PC-3 (cell line): ENCODE measurements around the gene EID2. TPM values are rescaled to one million over a fixed set of nuclear protein-coding genes. Genes with fewer than 3 reads are reported as not detected.
A peak's percentile ranks its signal among the peaks of the same experiment; 100 is the strongest.

Experiments used
- ATAC-seq: fragments of 200-7000 bp; cut with Tn5 transposase; 2 replicates; pipeline ENCODE4 v1.9.1; 2020; ENCODE audit warnings: mild to moderate bottlenecking, moderate library complexity
- BruUV-seq: library from RNA; stranded (reverse); fragments of 400-500 nt; replicated peaks from 2 replicates; lab custom pipeline; 2021; lab: Mats Ljungman, UMichigan
- CTCF ChIA-PET: fragments of 300-600 bp; sonication (Branson Sonifier 250); formaldehyde crosslinking; loops from one replicate; lab custom pipeline; 2022; ENCODE audit warnings: antibody characterized with exemption; lab: Charles Lee
- POLR2A ChIA-PET: fragments of 300-600 bp; sonication (Branson Sonifier 250); formaldehyde crosslinking; loops from one replicate; lab custom pipeline; 2022; ENCODE audit warnings: antibody characterized with exemption; ENCODE audit not compliant: unreplicated experiment; lab: Charles Lee
- DNase-seq: peaks from one replicate; pipeline ENCODE4 v3.0.0-alpha.2; 2015
- H2AFZ ChIP-seq: fragments of 300-600 bp; sonication (generic); 2 replicates; pipeline ENCODE4 v1.6.0; 2016; ENCODE audit warnings: antibody characterized with exemption, low read length
- H3F3A ChIP-seq: fragments of 300-600 bp; sonication (generic); one replicate; pipeline ENCODE4 v1.6.0; 2017; ENCODE audit warnings: antibody characterized with exemption, low read length, control low read depth, mild to moderate bottlenecking; ENCODE audit not compliant: unreplicated experiment
- H3K27ac ChIP-seq: fragments of 300-600 bp; sonication (generic); 2 replicates; pipeline ENCODE4 v1.5.1; 2016; ENCODE audit warnings: mild to moderate bottlenecking, low read length
- H3K27me3 ChIP-seq: fragments of 300-600 bp; sonication (generic); 2 replicates; pipeline ENCODE4 v1.6.1; 2016; ENCODE audit warnings: low read length, mixed read lengths
- H3K36me3 ChIP-seq: fragments of 300-600 bp; sonication (generic); 2 replicates; pipeline ENCODE4 v1.6.1; 2016; ENCODE audit warnings: low read depth, mixed run types, low read length, mixed read lengths
- H3K4me1 ChIP-seq: fragments of 300-600 bp; sonication (generic); 2 replicates; pipeline ENCODE4 v1.5.1; 2016; ENCODE audit warnings: low read length; ENCODE audit not compliant: insufficient read depth
- H3K4me2 ChIP-seq: fragments of 300-600 bp; sonication (generic); 2 replicates; pipeline ENCODE4 v1.6.0; 2016; ENCODE audit warnings: low read length
- H3K4me3 ChIP-seq: fragments of 300-600 bp; sonication (generic); 2 replicates; pipeline ENCODE4 v1.5.1; 2016; ENCODE audit warnings: mild to moderate bottlenecking, low read length, mixed read lengths
- H3K79me2 ChIP-seq: fragments of 300-600 bp; sonication (generic); 2 replicates; pipeline ENCODE4 v1.6.1; 2017; ENCODE audit warnings: low read length, mixed read lengths
- H3K9ac ChIP-seq: fragments of 300-600 bp; sonication (generic); 2 replicates; pipeline ENCODE4 v1.6.0; 2016; ENCODE audit warnings: mild to moderate bottlenecking, low read length
- H3K9me2 ChIP-seq: fragments of 300-600 bp; sonication (generic); replicated peaks from 2 replicates; pipeline ENCODE4 v1.6.1; 2016; ENCODE audit warnings: mixed run types, low read length, mixed read lengths
- H3K9me3 ChIP-seq: fragments of 300-600 bp; sonication (generic); 2 replicates; pipeline ENCODE4 v1.6.1; 2016; ENCODE audit warnings: low read length, mixed read lengths
- H4K20me1 ChIP-seq: fragments of 300-600 bp; sonication (generic); 2 replicates; pipeline ENCODE4 v1.6.1; 2016; ENCODE audit warnings: low read length, mixed read lengths
- CTCF ChIP-seq: fragments of 300-600 bp; sonication (generic); conservative IDR thresholded peaks from 2 replicates; pipeline ENCODE4 v1.5.1; 2017; ENCODE audit warnings: antibody characterized with exemption, low read depth, mild to moderate bottlenecking, low read length
- EZH2 ChIP-seq: fragments of 300-600 bp; sonication (generic); IDR thresholded peaks from one replicate; pipeline ENCODE4 v1.6.1; 2017; ENCODE audit warnings: antibody characterized with exemption, mild to moderate bottlenecking, low read length; ENCODE audit not compliant: unreplicated experiment
- EZH2phosphoT487 ChIP-seq: fragments of 300-600 bp; sonication (generic); IDR thresholded peaks from 2 replicates; pipeline ENCODE4 v1.6.1; 2018; ENCODE audit warnings: mild to moderate bottlenecking, antibody characterized with exemption, low read length, borderline replicate concordance
- intact Hi-C: fragments of 100-400 bp; cut with micrococcal nuclease; formaldehyde crosslinking; loops from 2 replicates; pipeline ENCODE4 v1.9.0; 2023
- total RNA-seq: library from RNA; depleted of rRNA; stranded (reverse); fragments of >200 nt; gene quantifications from 2 replicates; pipeline ENCODE4 v1.2.3, GENCODE V29; 2014

The EID2 gene
- total RNA-seq, 1 experiment from 2014 or later: 11.3 TPM

DNA sequence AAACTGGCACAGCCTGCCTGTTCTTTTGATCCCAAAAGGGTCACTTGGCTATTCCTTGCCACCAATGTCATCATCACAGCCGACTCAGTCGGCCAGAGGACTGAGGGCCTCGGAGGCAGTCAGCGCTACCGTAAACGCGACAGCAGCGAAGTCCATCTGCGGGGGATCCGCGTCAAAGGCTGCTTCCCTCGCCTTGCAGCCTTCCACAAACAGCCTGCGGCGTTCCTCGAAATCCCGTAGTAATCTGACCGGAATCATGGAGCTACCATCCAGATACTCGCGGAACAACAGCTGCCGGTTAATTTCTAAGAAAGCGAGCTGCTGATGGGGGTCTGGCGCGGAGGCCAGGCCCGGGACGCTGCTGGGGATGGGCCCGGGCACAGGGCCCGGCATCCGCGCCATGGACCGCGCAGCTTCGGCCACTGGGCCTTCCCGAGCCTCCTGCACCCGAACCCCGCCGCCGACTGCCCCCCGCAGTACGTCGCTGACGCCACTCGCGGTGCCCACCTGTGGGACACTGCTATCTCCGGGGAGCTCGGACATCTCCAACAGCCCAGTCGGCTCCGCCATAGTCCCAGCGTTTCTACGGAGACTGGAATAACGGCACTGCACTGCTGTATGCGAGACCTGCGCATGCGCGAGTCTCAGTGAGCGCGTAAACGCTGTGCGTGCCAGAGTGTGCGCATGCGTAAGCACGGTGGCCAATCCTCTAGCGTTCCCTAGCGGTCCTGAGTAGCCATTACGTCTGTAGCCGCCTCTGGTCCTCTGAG lies 7.5 kb downstream of the EID2 start, which contains the start of gene EID2B:
Gene EID2B, minus strand, starts transcription at position 620 of the 770 bp plus-strand sequence. Its CDS starts 50 bp downstream, at position 570.
- no peak for TF ChIP-seq EZH2
- TF ChIP-seq CTCF: peak; percentile 83
- no peak for TF ChIP-seq EZH2phosphoT487
- Histone ChIP-seq H3F3A (no peaks in the 10 kb centered on the region), H3K27ac (no peak within 1 kb of the TSS), H3K9me3 (no peaks in the 10 kb centered on the region), H3K9ac (peak within 1 kb of the TSS; percentile 74), H3K79me2 (peaks cover 15% of the 10 kb centered on the region), H3K4me3 (peak within 1 kb of the TSS; percentile 89), H3K9me2 (no peaks in the 10 kb centered on the region), H3K27me3 (no peaks in the 10 kb centered on the region), H4K20me1 (no peaks in the 10 kb centered on the region), H3K36me3 (no peaks in the 10 kb centered on the region), H3K4me1 (peaks cover 4% of the 10 kb centered on the region; the same call in 1 of the 2 replicates), H2AFZ (peak within 1 kb of the TSS; percentile 91), H3K4me2 (peak within 1 kb of the TSS; percentile 96)
- BruUV-seq: TSS peak; percentile 62
- DNase-seq: peak; percentile 95
- intact Hi-C loops: loop anchor here (1.0 to 10.0 kb wide), 3 partner anchors 35 to 92 kb away; partner anchors contain the start of gene DLL3
- peak; percentile 94 for ATAC-seq
- CTCF ChIA-PET: interaction anchor here (0.6 to 1.4 kb wide), 3 partner anchors 34 to 92 kb away, joined by 3 to 7 read pairs (median 4); partner anchors contain the start of gene SUPT5H
- POLR2A ChIA-PET: interaction anchor here (0.6 to 0.7 kb wide), 2 partner anchors 96 to 261 kb away, joined by 5 to 7 read pairs; partner anchors contain the start of gene RPS16

GRCh38 chr19:39531834-39532232 lies 8.1 kb downstream of the EID2 start:
- ChIA-PET CTCF (interaction anchor here (0.6 to 1.4 kb wide), 2 partner anchors 87 to 91 kb away, joined by 4 to 7 read pairs; partner anchors contain the start of gene SUPT5H), POLR2A (interaction anchor here (0.7 kb wide), 1 partner anchor 261 kb away, joined by 7 read pairs; no protein-coding TSS in a partner anchor)
- intact Hi-C loops: loop anchor here (1.0 to 10.0 kb wide), 3 partner anchors 35 to 92 kb away; partner anchors contain the start of gene DLL3
- Histone ChIP-seq H3K9ac (peak overlapping the region; percentile 74), H3K79me2 (peaks cover 15% of the 10 kb centered on the region), H3K27ac (no peak overlapping the region), H3K36me3 (no peaks in the 10 kb centered on the region), H3K9me2 (no peaks in the 10 kb centered on the region), H2AFZ (peak overlapping the region; percentile 91), H4K20me1 (no peaks in the 10 kb centered on the region), H3K4me2 (peak overlapping the region; percentile 96), H3K9me3 (no peaks in the 10 kb centered on the region), H3F3A (no peaks in the 10 kb centered on the region), H3K4me3 (peak overlapping the region; percentile 89), H3K4me1 (peaks cover 4% of the 10 kb centered on the region; the same call in 1 of the 2 replicates), H3K27me3 (no peaks in the 10 kb centered on the region)
- DNase-seq: no peak
- TF ChIP-seq CTCF: no peak
- no peak for TF ChIP-seq EZH2
- TF ChIP-seq EZH2phosphoT487: no peak
- ATAC-seq: no peak
- no TSS peak for BruUV-seq
